ENCODE results near the gene HOXB1.

DNA sequence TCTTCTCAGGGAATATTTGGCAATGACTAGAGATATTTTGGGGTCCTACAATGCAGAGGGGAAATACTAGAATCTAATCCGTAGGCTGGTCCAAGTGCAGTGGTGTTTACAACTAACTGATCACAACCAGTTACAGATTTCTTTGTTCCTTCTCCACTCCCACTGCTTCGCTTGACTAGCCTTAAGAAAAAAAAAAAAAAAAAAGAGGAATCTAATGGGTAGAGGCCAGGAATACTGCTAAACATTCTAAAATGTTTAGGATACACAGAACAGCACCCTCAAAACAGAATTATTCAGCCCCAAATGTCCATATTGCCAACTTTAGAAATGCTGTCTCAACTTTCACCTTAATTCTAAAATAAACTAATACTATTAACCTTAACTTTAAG lies 51.8 kb downstream of the HOXB1 start:
- TF ChIP-seq, protein P1, sequence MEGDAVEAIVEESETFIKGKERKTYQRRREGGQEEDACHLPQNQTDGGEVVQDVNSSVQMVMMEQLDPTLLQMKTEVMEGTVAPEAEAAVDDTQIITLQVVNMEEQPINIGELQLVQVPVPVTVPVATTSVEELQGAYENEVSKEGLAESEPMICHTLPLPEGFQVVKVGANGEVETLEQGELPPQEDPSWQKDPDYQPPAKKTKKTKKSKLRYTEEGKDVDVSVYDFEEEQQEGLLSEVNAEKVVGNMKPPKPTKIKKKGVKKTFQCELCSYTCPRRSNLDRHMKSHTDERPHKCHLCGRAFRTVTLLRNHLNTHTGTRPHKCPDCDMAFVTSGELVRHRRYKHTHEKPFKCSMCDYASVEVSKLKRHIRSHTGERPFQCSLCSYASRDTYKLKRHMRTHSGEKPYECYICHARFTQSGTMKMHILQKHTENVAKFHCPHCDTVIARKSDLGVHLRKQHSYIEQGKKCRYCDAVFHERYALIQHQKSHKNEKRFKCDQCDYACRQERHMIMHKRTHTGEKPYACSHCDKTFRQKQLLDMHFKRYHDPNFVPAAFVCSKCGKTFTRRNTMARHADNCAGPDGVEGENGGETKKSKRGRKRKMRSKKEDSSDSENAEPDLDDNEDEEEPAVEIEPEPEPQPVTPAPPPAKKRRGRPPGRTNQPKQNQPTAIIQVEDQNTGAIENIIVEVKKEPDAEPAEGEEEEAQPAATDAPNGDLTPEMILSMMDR (IDR thresholded peaks at IDR 0.05) = no peak
- no peak for TF ChIP-seq POLR2A (IDR thresholded peaks at IDR 0.05)
